WI38 (cell line): ENCODE results near the gene SAC3D1.
"Not testable (repeated sequence)": the region's sequence is repeated elsewhere in the genome, so short reads cannot be mapped to it uniquely, and the experiment has no call there.

Experiments
- H3K4me3 ChIP-seq: 2 replicates; pipeline ENCODE4 v1.5.1; 2011; ENCODE audit warnings: low read depth, mild to moderate bottlenecking, control low read depth, low read length
- CTCF ChIP-seq: IDR thresholded peaks from 2 replicates; pipeline ENCODE4 v1.5.1; 2012; ENCODE audit warnings: low read depth, mild to moderate bottlenecking, control low read depth, low read length

The SAC3D1 gene

GRCh38 chr11:65013888-65014725 lies 26.9 kb upstream of the SAC3D1 start, which contains the start of gene ARL2:
ARL2 (plus strand) TSS chr11:65014160; CDS start chr11:65014208, 48 bp downstream.
- peak within 1 kb of the TSS; percentile 78 for H3K4me3 ChIP-seq
- peak; percentile 70 for TF ChIP-seq CTCF

GRCh38 chr11:65014726-65015227 lies 26.2 kb upstream of the SAC3D1 start:
- no peak for TF ChIP-seq CTCF
- peak overlapping the region; percentile 78 for H3K4me3 ChIP-seq

DNA sequence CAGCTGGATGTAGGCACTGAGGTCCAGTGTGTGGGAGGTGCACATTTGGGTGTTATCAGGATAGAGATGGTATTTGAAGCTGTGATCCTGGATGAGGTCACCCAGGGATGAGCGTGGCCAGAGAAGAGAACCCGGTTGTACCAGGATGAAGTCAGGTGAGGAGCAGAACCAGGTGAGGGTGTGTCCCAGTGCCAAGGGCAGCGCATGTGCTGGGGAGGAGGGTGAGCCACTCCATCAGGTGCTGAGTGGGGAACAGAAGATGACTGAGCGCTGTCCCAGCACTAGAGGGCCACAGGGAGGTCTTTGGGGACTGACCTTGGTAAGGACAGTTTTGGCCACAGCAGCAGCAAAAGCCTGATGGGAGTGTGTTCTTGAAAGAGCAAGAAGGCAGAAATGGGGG lies 24.3 kb upstream of the SAC3D1 start:
- TF ChIP-seq CTCF: no peak
- H3K4me3 ChIP-seq: no peak overlapping the region

DNA sequence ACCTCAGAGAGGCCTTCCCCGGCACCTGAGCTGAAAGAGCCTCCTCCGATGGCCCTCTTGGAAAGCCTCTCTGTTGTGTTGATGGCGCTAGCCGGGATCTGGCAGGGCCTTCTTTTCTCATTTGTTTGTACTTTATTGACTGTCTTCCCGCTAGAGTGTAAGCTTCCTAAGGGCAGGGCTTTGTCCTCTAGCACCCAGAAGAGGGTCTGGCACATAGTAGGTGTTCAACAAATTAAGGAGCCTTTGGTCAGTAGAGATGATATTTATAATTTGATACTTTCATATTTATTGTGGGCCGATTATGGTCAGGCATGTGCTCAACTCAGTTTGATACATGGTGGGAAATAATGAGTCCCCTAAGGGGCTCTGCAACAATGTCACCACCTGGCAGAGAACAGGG lies 23.1 kb upstream of the SAC3D1 start:
- TF ChIP-seq CTCF: no peak
- no peak overlapping the region for H3K4me3 ChIP-seq

GRCh38 chr11:65019824-65020223 lies 21.2 kb upstream of the SAC3D1 start:
- TF ChIP-seq CTCF: no peak
- no peak overlapping the region for H3K4me3 ChIP-seq

DNA sequence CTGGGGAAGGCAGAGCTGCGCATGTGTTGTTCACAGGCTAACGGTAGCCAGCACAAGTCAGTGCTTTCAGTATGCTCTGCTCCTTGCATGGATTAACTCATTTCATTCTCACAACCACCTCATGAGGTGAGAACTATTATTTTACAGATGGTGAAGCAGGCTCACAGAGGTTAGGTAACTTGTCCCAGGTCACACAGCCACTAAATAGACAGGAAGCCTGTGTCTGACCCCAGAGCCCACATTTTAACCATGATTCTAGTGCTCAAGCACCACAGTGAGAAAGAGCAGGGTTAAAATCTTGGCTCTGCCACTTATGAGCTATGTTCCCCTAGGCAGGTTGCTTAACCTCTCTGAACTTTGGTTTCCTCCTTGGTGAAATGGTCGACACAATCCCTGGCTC lies 20.0 kb upstream of the SAC3D1 start:
- H3K4me3 ChIP-seq: no peak overlapping the region
- no peak for TF ChIP-seq CTCF

- no peak for TF ChIP-seq CTCF
- H3K4me3 ChIP-seq: no peak overlapping the region
Measured at GRCh38 chr11:65021509-65021908, 19.5 kb upstream of the SAC3D1 start.

DNA sequence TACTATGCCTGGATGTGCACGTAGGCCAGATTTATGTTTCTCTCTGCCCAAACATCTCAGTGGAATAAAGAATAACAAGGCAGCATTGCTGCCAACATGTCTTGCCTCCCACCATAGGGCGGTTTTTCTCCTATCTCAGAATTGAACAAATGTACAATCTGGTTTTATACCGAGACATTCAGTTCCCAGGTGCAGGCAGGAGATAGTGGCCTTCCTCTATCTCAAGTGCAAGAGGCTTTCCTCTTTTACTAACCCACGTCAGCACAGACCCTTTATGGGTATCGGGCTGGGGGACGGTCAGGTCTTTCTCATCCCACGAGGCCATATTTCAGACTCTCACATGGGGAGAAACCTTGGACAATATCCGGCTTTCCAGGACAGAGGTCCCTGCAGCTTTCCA lies 17.5 kb upstream of the SAC3D1 start:
- H3K4me3 ChIP-seq: not testable (repeated sequence)
